HEK293 (cell line): ENCODE measurements around the gene PAPOLB.

Experiments
- CTCF ChIA-PET: fragments of 350-600 bp; formaldehyde crosslinking; extraction: SDS; loops from one replicate; lab custom pipeline; 2021; ENCODE audit warnings: antibody characterized with exemption; lab: Yijun Ruan, JAX
- POLR2A ChIA-PET: fragments of 300-600 bp; formaldehyde crosslinking; extraction: SDS; loops from one replicate; lab custom pipeline; 2020; ENCODE audit warnings: antibody characterized with exemption, inconsistent platforms; lab: Yijun Ruan, JAX
- H3K27ac ChIP-seq: fragments of 200-500 bp; sonication (Bioruptor generic); 2 replicates; pipeline ENCODE4 v1.5.1; 2014; ENCODE audit warnings: low read depth, low read length, control low read depth, inconsistent platforms; ENCODE audit errors: extremely low read depth
- H3K36me3 ChIP-seq, 2 experiments: fragments of 200-500 bp in 1 of 2; sonication (Bioruptor generic) in 1 of 2; 1 replicate in 1 of 2; 2 replicates in 1 of 2; pipeline ENCODE4 v1.5.1; 2014 to 2017; ENCODE audit warnings: inconsistent platforms in 2 of 2, low read length in 2 of 2; ENCODE audit not compliant: control insufficient read depth in 2 of 2, insufficient read depth in 1 of 2
- H3K4me1 ChIP-seq: fragments of 200-500 bp; sonication (Bioruptor generic); 2 replicates; pipeline ENCODE4 v1.5.1; 2014; ENCODE audit warnings: mild to moderate bottlenecking, low read length, inconsistent platforms; ENCODE audit not compliant: control insufficient read depth, insufficient read depth
- H3K4me3 ChIP-seq: 2 replicates; pipeline ENCODE4 v1.5.1; 2011; ENCODE audit warnings: low read depth, mild to moderate bottlenecking, control low read depth, low read length, moderate library complexity
- H3K9me3 ChIP-seq: fragments of 200-500 bp; sonication (Bioruptor generic); 2 replicates; pipeline ENCODE4 v1.5.1; 2014; ENCODE audit warnings: low read depth, low read length, inconsistent platforms; ENCODE audit not compliant: control insufficient read depth, insufficient read depth
- GLIS2 ChIP-seq: fragments of 450-650 bp; formaldehyde crosslinking; IDR thresholded peaks from 2 replicates; pipeline ENCODE4 v1.5.1; 2016; ENCODE audit warnings: missing biosample characterization, missing genetic modification characterization
- KLF9 ChIP-seq: fragments of 450-650 bp; formaldehyde crosslinking; IDR thresholded peaks from 2 replicates; pipeline ENCODE4 v1.5.1; 2016; ENCODE audit warnings: missing biosample characterization, missing genetic modification characterization, low read depth
- TCF7L2 ChIP-seq: IDR thresholded peaks from 2 replicates; pipeline ENCODE4 v1.6.1; 2011; ENCODE audit warnings: low read depth, mild to moderate bottlenecking, inconsistent platforms, low read length, moderate library complexity, borderline replicate concordance
- YY1 ChIP-seq: fragments of 450-650 bp; formaldehyde crosslinking; IDR thresholded peaks from 2 replicates; pipeline ENCODE4 v1.5.1; 2018; ENCODE audit warnings: missing biosample characterization, missing genetic modification characterization
- ZIC2 ChIP-seq: fragments of 450-650 bp; formaldehyde crosslinking; IDR thresholded peaks from 2 replicates; pipeline ENCODE4 v1.5.1; 2016; ENCODE audit warnings: missing biosample characterization, missing genetic modification characterization
- ZNF138 ChIP-seq: fragments of 450-650 bp; formaldehyde crosslinking; IDR thresholded peaks from 2 replicates; pipeline ENCODE4 v1.5.1; 2016; ENCODE audit warnings: missing biosample characterization, missing genetic modification characterization, borderline replicate concordance
- ZNF19 ChIP-seq: fragments of 450-650 bp; formaldehyde crosslinking; IDR thresholded peaks from 2 replicates; pipeline ENCODE4; 2016; ENCODE audit warnings: missing biosample characterization, missing genetic modification characterization, low read depth
- ZNF221 ChIP-seq: fragments of 450-650 bp; formaldehyde crosslinking; IDR thresholded peaks from 2 replicates; pipeline ENCODE4 v1.5.1; 2017; ENCODE audit warnings: missing biosample characterization, missing genetic modification characterization, borderline replicate concordance
- ZNF239 ChIP-seq: fragments of 450-650 bp; formaldehyde crosslinking; IDR thresholded peaks from 2 replicates; pipeline ENCODE4 v1.5.1; 2016; ENCODE audit warnings: missing biosample characterization, missing genetic modification characterization
- ZNF335 ChIP-seq: fragments of 450-650 bp; formaldehyde crosslinking; conservative IDR thresholded peaks from 2 replicates; pipeline ENCODE4 v1.5.1; 2016; ENCODE audit warnings: missing biosample characterization, missing genetic modification characterization
- ZNF416 ChIP-seq: fragments of 450-650 bp; formaldehyde crosslinking; IDR thresholded peaks from 2 replicates; pipeline ENCODE4 v1.5.1; 2016; ENCODE audit warnings: missing biosample characterization, missing genetic modification characterization
- ZNF571 ChIP-seq: fragments of 450-650 bp; formaldehyde crosslinking; IDR thresholded peaks from 2 replicates; pipeline ENCODE4 v1.5.0; 2017; ENCODE audit warnings: missing biosample characterization, missing genetic modification characterization
- ZNF585B ChIP-seq: fragments of 450-650 bp; formaldehyde crosslinking; IDR thresholded peaks from 2 replicates; pipeline ENCODE4 v1.5.1; 2016; ENCODE audit warnings: missing biosample characterization, missing genetic modification characterization
- ZNF600 ChIP-seq: fragments of 450-650 bp; formaldehyde crosslinking; IDR thresholded peaks from 2 replicates; pipeline ENCODE4 v1.5.1; 2016; ENCODE audit warnings: missing biosample characterization, missing genetic modification characterization
- ZNF623 ChIP-seq: fragments of 450-650 bp; formaldehyde crosslinking; IDR thresholded peaks from 2 replicates; pipeline ENCODE4 v1.5.1; 2016; ENCODE audit warnings: missing biosample characterization, missing genetic modification characterization
- ZNF639 ChIP-seq: fragments of 450-650 bp; formaldehyde crosslinking; IDR thresholded peaks from 2 replicates; pipeline ENCODE4 v1.5.1; 2016; ENCODE audit warnings: missing biosample characterization, missing genetic modification characterization
- ZNF701 ChIP-seq: fragments of 450-650 bp; formaldehyde crosslinking; IDR thresholded peaks from 2 replicates; pipeline ENCODE4 v1.5.1; 2016; ENCODE audit warnings: missing biosample characterization, missing genetic modification characterization
- ZSCAN30 ChIP-seq: fragments of 450-650 bp; IDR thresholded peaks from 2 replicates; pipeline ENCODE4 v1.5.1; 2018; ENCODE audit warnings: missing biosample characterization, mild to moderate bottlenecking, missing genetic modification characterization, moderate library complexity
- ZXDB ChIP-seq: fragments of 450-650 bp; formaldehyde crosslinking; IDR thresholded peaks from 2 replicates; pipeline ENCODE4 v1.5.1; 2016; ENCODE audit warnings: missing biosample characterization, missing genetic modification characterization
- TF ChIP-seq, protein P1 (sequence below): fragments of 450-650 bp; formaldehyde crosslinking; IDR thresholded peaks from 2 replicates; pipeline ENCODE4 v1.5.1; 2016; ENCODE audit warnings: missing biosample characterization, missing genetic modification characterization
- TF ChIP-seq, protein P2 (sequence below): fragments of 450-650 bp; formaldehyde crosslinking; IDR thresholded peaks from 2 replicates; pipeline ENCODE4 v1.5.1; 2016; ENCODE audit warnings: missing biosample characterization, missing genetic modification characterization

The PAPOLB gene

GRCh38 chr7:4823441-4824119 lies 38.2 kb downstream of the PAPOLB start:
- no peaks in the 10 kb centered on the region for H3K36me3 ChIP-seq
- ChIA-PET POLR2A (no interaction called here), CTCF (interaction anchor here (0.6 to 1.2 kb wide), 2 partner anchors 15 to 17 kb away, joined by 3 to 4 read pairs; no protein-coding TSS in a partner anchor)
- no peaks in the 10 kb centered on the region for H3K9me3 ChIP-seq
- no peak for TF ChIP-seq GLIS2 (tag by site-specific recombination)
- TF ChIP-seq KLF9 (tag by site-specific recombination), result no peak
- TF ChIP-seq, protein P1, sequence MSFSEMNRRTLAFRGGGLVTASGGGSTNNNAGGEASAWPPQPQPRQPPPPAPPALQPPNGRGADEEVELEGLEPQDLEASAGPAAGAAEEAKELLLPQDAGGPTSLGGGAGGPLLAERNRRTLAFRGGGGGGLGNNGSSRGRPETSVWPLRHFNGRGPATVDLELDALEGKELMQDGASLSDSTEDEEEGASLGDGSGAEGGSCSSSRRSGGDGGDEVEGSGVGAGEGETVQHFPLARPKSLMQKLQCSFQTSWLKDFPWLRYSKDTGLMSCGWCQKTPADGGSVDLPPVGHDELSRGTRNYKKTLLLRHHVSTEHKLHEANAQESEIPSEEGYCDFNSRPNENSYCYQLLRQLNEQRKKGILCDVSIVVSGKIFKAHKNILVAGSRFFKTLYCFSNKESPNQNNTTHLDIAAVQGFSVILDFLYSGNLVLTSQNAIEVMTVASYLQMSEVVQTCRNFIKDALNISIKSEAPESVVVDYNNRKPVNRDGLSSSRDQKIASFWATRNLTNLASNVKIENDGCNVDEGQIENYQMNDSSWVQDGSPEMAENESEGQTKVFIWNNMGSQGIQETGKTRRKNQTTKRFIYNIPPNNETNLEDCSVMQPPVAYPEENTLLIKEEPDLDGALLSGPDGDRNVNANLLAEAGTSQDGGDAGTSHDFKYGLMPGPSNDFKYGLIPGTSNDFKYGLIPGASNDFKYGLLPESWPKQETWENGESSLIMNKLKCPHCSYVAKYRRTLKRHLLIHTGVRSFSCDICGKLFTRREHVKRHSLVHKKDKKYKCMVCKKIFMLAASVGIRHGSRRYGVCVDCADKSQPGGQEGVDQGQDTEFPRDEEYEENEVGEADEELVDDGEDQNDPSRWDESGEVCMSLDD (tag by site-specific recombination), result no peak
- TF ChIP-seq ZNF623 (tag by site-specific recombination), result no peak
- no peak for TF ChIP-seq ZNF239 (tag by site-specific recombination)
- H3K27ac ChIP-seq, result no peak overlapping the region
- H3K4me3 ChIP-seq, result no peak overlapping the region
- H3K4me1 ChIP-seq, result no peaks in the 10 kb centered on the region

DNA sequence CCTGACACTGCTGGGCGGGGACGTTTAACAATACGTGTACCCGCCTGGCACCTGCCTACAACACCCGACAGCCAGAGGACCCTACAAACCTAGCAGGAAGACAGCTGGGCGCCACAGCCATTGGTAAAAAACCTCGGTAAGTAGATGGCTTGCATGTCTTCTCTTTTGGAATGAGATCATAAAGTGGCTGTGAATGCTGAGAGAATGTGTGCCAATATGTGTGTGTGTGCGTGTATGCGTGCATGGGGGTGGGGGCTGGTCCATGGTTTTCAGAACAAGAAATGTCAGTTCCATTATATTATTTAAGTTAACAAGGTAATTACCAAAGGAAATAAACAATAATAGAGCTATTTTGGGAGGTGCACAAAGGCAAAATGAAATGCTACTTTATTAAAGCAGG lies 39.2 kb downstream of the PAPOLB start:
- Histone ChIP-seq H3K36me3 (no peaks in the 10 kb centered on the region), H3K4me3 (no peak overlapping the region), H3K9me3 (no peaks in the 10 kb centered on the region), H3K4me1 (no peaks in the 10 kb centered on the region), H3K27ac (no peak overlapping the region)
- TF ChIP-seq TCF7L2 (no peak), ZNF571 (no peak), ZNF600 (tag by site-specific recombination) (no peak), ZNF639 (tag by site-specific recombination) (no peak), ZXDB (tag by site-specific recombination) (no peak), ZNF701 (tag by site-specific recombination) (no peak), ZNF19 (tag by site-specific recombination) (no peak), ZSCAN30 (tag by site-specific recombination) (no peak), ZNF585B (tag by site-specific recombination) (no peak), YY1 (no peak), ZNF221 (tag by site-specific recombination) (no peak), ZNF416 (no peak), ZNF335 (tag by site-specific recombination) (no peak), ZIC2 (no peak), ZNF138 (tag by site-specific recombination) (no peak)
- TF ChIP-seq, protein P2, sequence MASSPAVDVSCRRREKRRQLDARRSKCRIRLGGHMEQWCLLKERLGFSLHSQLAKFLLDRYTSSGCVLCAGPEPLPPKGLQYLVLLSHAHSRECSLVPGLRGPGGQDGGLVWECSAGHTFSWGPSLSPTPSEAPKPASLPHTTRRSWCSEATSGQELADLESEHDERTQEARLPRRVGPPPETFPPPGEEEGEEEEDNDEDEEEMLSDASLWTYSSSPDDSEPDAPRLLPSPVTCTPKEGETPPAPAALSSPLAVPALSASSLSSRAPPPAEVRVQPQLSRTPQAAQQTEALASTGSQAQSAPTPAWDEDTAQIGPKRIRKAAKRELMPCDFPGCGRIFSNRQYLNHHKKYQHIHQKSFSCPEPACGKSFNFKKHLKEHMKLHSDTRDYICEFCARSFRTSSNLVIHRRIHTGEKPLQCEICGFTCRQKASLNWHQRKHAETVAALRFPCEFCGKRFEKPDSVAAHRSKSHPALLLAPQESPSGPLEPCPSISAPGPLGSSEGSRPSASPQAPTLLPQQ (tag by site-specific recombination), result no peak
- ChIA-PET CTCF (no interaction called here), POLR2A (no interaction called here)
